Transverse colon (tissue), 4 donors: ENCODE measurements around the gene LHFPL5.

ENCODE experiments used
- EP300 ChIP-seq: sonication (generic); formaldehyde crosslinking; IDR thresholded peaks from one replicate; pipeline ENCODE4 v1.6.1; 2017; ENCODE audit warnings: antibody characterized with exemption, low read depth
- POLR2A ChIP-seq: fragments of 450-650 bp; IDR thresholded peaks from one replicate; pipeline ENCODE4 v1.6.1; 2016; ENCODE audit warnings: antibody characterized with exemption, mild to moderate bottlenecking, moderate library complexity
- POLR2AphosphoS5 ChIP-seq, 3 donors: sonication (generic); formaldehyde crosslinking; IDR thresholded peaks; one replicate each; pipeline ENCODE4 v1.6.1; 2016; ENCODE audit warnings: antibody characterized with exemption in 3 of 3
- TF ChIP-seq, protein P1 (sequence below), 5 experiments: fragments of 200-600 bp in 3 of 5; fragments of 450-650 bp in 2 of 5; sonication (generic) in 3 of 5; IDR thresholded peaks; 1 replicate in 2 of 5; 2 replicates in 3 of 5; pipeline ENCODE4 v1.5.1; 2016 to 2017; ENCODE audit warnings: antibody characterized with exemption in 5 of 5, inconsistent platforms in 3 of 5, mild to moderate bottlenecking in 2 of 5, moderate library complexity in 1 of 5

DNA sequence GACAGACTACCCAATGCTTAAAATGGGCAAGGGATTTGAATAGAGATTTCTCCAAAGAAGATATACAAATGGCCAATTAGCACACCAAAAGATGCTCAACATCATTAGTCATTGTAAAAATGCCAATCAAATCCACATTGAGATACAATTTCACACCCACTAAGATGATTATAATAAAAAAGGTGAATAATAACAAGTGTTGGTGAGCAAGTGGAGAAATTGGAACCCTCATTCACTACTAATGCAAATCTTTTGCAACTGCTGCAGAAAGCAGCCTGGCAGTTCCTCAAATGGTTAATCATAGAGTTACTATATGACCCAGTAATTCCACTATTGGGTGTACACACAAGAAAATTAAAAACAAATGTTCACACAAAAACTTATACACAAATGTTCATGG lies 12.4 kb downstream of the LHFPL5 start:
- TF ChIP-seq POLR2AphosphoS5 (IDR thresholded peaks at IDR 0.05) (no peak), POLR2A (no peak), EP300 (no peak)
- TF ChIP-seq, protein P1, sequence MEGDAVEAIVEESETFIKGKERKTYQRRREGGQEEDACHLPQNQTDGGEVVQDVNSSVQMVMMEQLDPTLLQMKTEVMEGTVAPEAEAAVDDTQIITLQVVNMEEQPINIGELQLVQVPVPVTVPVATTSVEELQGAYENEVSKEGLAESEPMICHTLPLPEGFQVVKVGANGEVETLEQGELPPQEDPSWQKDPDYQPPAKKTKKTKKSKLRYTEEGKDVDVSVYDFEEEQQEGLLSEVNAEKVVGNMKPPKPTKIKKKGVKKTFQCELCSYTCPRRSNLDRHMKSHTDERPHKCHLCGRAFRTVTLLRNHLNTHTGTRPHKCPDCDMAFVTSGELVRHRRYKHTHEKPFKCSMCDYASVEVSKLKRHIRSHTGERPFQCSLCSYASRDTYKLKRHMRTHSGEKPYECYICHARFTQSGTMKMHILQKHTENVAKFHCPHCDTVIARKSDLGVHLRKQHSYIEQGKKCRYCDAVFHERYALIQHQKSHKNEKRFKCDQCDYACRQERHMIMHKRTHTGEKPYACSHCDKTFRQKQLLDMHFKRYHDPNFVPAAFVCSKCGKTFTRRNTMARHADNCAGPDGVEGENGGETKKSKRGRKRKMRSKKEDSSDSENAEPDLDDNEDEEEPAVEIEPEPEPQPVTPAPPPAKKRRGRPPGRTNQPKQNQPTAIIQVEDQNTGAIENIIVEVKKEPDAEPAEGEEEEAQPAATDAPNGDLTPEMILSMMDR (IDR thresholded peaks at IDR 0.05): no peak
